Spleen (tissue), 11 donors: Measurements from ENCODE around the gene KLF3. TPM values are rescaled to one million over a fixed set of nuclear protein-coding genes. Genes with fewer than 3 reads are reported as not detected.

Experiments used
- DNase-seq: peaks from one replicate; pipeline ENCODE4 v3.0.0-alpha.2; 2020
- H3K27ac ChIP-seq, 8 donors: fragments of 200-600 bp; sonication (generic) in 7 of 8; 1 replicate in 4 of 8; 2 replicates in 4 of 8; pipeline versions ENCODE4 v1.5.0 to v1.8.0; 2016 to 2021; ENCODE audit warnings: inconsistent platforms in 4 of 8, mild to moderate bottlenecking in 4 of 8, moderate library complexity in 1 of 8
- H3K27me3 ChIP-seq, 7 donors: fragments of 200-600 bp; sonication (generic) in 6 of 7; replicated peaks in 1 of 7; 1 replicate in 4 of 7; 2 replicates in 3 of 7; pipeline versions ENCODE4 v1.5.0 to v1.8.0; 2016 to 2021; ENCODE audit warnings: inconsistent platforms in 3 of 7, mild to moderate bottlenecking in 1 of 7
- H3K36me3 ChIP-seq, 6 donors: fragments of 200-600 bp; sonication (generic) in 5 of 6; 1 replicate in 4 of 6; 2 replicates in 2 of 6; pipeline versions ENCODE4 v1.5.0 to v1.8.0; 2016 to 2021; ENCODE audit warnings: inconsistent platforms in 2 of 6
- H3K4me1 ChIP-seq, 6 donors: fragments of 200-600 bp; sonication (generic) in 5 of 6; 1 replicate in 3 of 6; 2 replicates in 3 of 6; pipeline versions ENCODE4 v1.5.0 to v1.8.0; 2016 to 2021; ENCODE audit warnings: inconsistent platforms in 3 of 6
- H3K4me3 ChIP-seq, 8 donors: fragments of 200-600 bp; sonication (generic) in 7 of 8; 1 replicate in 4 of 8; 2 replicates in 4 of 8; pipeline versions ENCODE4 v1.5.0 to v1.8.0; 2016 to 2021; ENCODE audit warnings: inconsistent platforms in 4 of 8, mild to moderate bottlenecking in 4 of 8, moderate library complexity in 2 of 8
- H3K9me3 ChIP-seq, 8 donors: fragments of 200-600 bp; sonication (generic) in 7 of 8; 1 replicate in 4 of 8; 2 replicates in 4 of 8; pipeline versions ENCODE4 v1.5.0 to v1.8.0; 2016 to 2021; ENCODE audit warnings: inconsistent platforms in 4 of 8
- POLR2A ChIP-seq, 3 donors: fragments of 450-650 bp; IDR thresholded peaks; one replicate each; pipeline ENCODE4 v1.5.1; 2017; ENCODE audit warnings: antibody characterized with exemption in 3 of 3, mild to moderate bottlenecking in 1 of 3
- POLR2AphosphoS5 ChIP-seq, 3 donors: sonication (generic); formaldehyde crosslinking; IDR thresholded peaks; one replicate each; pipeline ENCODE4 v1.5.1; 2017; ENCODE audit warnings: antibody characterized with exemption in 3 of 3
- WGBS, 5 donors: extraction: QIAGEN DNeasy Blood & Tissue Kit in 3 of 5; methylation state at CpG; one replicate each; pipeline versions ENCODE4 v1.1.5 to v1.1.7; 2013 to 2018; 5-methylcytosine and 5-hydroxymethylcytosine counted together
- intact Hi-C: fragments of 100-400 bp; cut with DNase I; formaldehyde crosslinking; loops from one replicate; pipeline ENCODE4 v1.15.0; 2023; ENCODE audit warnings: low total_unique reads
- polyA plus RNA-seq, 3 donors: library from polyadenylated mRNA; stranded (reverse); fragments of 200-250 nt; gene quantifications; one replicate each; pipeline ENCODE4 v1.2.1, GENCODE V29; 2013
- total RNA-seq, 7 donors: library from RNA; depleted of rRNA in 3 of 7; stranded (reverse); fragments of >200 nt in 3 of 7; fragmentation: NEBNext Ultra II Directional in 4 of 7; extraction: Animal tissue kit (Norgen Biotek cat#: 25700) in 4 of 7; gene quantifications; one replicate each; pipeline versions ENCODE4 v1.1.0 to v1.2.1, GENCODE V29; 2016 to 2021
- TF ChIP-seq, protein P1 (sequence below), 11 experiments: fragments of 200-600 bp in 7 of 11; fragments of 450-650 bp in 4 of 11; sonication (generic) in 4 of 11; IDR thresholded peaks in 8 of 11; conservative IDR thresholded peaks in 3 of 11; 1 replicate in 7 of 11; 2 replicates in 4 of 11; pipeline versions ENCODE4 v1.4.0 to v1.8.0; 2016 to 2021; ENCODE audit warnings: antibody characterized with exemption in 11 of 11, inconsistent platforms in 4 of 11, mild to moderate bottlenecking in 1 of 11
- donor health status: healthy with polysubstance abuse.
- donor health status: DM: no; HTN: no; CAD: no; lungs with moderate emphysema.
- donor health status: DM: no; HTN: no; CAD: no.
- donor health status: Bipolar disorder and iron deficiency.
- donor health status: healthy.
- donor health status: DM: no; HTN: no; CAD: no.
- donor health status: DM: yes; HTN: yes; CAD: no.

Gene KLF3
- total and polyA plus RNA-seq, 10 donors = 8.0 to 87.5 (median 63.1) TPM

DNA sequence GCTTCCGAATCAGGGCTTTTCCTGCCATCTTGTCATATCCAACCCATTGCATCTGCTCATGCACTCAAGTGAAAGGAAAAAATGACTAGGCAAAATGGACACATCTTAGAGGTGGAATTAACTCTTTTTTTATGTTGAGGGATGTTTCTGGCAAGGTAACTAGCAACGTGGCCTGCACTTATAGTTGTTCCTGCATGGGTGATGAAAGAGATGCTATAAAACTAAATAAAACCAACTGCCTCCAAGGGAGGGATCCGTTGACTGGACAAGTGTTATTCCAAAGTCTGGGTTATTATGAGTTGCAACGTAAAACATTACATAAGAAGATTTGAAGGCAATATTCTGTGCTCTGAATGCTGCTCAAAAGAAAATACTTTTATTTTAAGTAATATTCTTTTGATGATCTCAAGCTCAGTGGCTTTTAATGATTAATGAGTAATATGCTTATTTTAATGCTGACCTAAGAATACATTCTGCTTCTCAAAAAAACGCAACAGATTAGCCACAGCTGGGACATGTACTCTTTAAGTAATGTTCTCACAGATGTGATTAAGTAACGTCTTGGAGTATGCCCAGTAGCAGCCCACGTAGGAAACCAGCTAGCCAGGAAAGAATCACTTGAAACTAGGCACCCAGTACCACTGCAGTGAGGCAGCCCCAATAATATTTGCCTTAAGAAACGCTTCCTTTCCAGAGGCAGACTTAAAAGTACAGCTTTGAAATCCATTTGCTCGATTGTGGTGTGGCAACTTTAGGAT is 27.4 kb downstream of the KLF3 start:
- no peaks in the 10 kb centered on the region for H3K9me3 ChIP-seq
- no peaks in the 10 kb centered on the region for H3K27me3 ChIP-seq
- H3K27ac ChIP-seq = peak overlapping the region in 6 of 8 donors; percentile 26 to 62 (median 42)
- no peak overlapping the region for H3K4me3 ChIP-seq
- no peak for DNase-seq
- no peak for TF ChIP-seq POLR2A (IDR thresholded peaks at IDR 0.05)
- peak in 1 of 3 donors; percentile 60 for TF ChIP-seq POLR2AphosphoS5 (IDR thresholded peaks at IDR 0.05)
- TF ChIP-seq, protein P1, sequence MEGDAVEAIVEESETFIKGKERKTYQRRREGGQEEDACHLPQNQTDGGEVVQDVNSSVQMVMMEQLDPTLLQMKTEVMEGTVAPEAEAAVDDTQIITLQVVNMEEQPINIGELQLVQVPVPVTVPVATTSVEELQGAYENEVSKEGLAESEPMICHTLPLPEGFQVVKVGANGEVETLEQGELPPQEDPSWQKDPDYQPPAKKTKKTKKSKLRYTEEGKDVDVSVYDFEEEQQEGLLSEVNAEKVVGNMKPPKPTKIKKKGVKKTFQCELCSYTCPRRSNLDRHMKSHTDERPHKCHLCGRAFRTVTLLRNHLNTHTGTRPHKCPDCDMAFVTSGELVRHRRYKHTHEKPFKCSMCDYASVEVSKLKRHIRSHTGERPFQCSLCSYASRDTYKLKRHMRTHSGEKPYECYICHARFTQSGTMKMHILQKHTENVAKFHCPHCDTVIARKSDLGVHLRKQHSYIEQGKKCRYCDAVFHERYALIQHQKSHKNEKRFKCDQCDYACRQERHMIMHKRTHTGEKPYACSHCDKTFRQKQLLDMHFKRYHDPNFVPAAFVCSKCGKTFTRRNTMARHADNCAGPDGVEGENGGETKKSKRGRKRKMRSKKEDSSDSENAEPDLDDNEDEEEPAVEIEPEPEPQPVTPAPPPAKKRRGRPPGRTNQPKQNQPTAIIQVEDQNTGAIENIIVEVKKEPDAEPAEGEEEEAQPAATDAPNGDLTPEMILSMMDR (IDR thresholded peaks at IDR 0.05 in 8 of 11, conservative IDR thresholded peaks at IDR 0.05 in 3 of 11) = no peak
- peaks cover 6 to 98% (median 59%) of the 10 kb centered on the region in 6 donors for H3K36me3 ChIP-seq
- peaks cover 0 to 75% (median 47%) of the 10 kb centered on the region in 6 donors for H3K4me1 ChIP-seq
- 58 to 79% (median 67%) methylated on average over 9 of the region's 9 CpGs for WGBS, 5 donors
- intact Hi-C loops = no loop called here

DNA sequence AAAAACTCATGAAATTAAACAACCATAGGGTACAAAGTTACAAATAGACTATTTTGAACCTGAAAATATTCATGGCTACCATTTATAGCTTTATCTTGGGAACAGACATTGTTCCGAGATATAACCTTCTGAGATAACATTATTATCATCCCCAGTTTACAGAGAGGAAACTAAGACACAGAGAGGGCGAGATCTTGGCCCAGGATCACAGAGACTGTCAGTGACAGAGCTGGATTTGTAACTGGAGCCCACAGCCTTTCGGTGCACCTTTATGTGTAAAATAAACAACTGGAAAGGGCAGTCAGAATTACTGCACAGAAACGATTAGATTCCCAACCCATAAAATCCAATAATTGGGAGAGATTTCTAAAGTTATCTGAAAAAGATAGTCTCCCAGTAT is 28.4 kb downstream of the KLF3 start:
- H3K4me1 ChIP-seq = peaks cover 0 to 74% (median 42%) of the 10 kb centered on the region in 6 donors
- no peaks in the 10 kb centered on the region for H3K9me3 ChIP-seq
- H3K27ac ChIP-seq = peak overlapping the region in 5 of 8 donors; percentile 22 to 62 (median 44)
- WGBS, 5 donors = 74 to 85% (median 79%) methylated on average over 4 of the region's 4 CpGs
- H3K36me3 ChIP-seq = peaks cover 6 to 98% (median 68%) of the 10 kb centered on the region in 6 donors
- no peak for DNase-seq
- H3K4me3 ChIP-seq = no peak overlapping the region
- TF ChIP-seq POLR2A (IDR thresholded peaks at IDR 0.05) = no peak
- peak in 1 of 3 donors; percentile 11 for TF ChIP-seq POLR2AphosphoS5 (IDR thresholded peaks at IDR 0.05)
- TF ChIP-seq, protein P1 (IDR thresholded peaks at IDR 0.05 in 8 of 11, conservative IDR thresholded peaks at IDR 0.05 in 3 of 11) = no peak
- intact Hi-C loops = no loop called here
- no peaks in the 10 kb centered on the region for H3K27me3 ChIP-seq

DNA sequence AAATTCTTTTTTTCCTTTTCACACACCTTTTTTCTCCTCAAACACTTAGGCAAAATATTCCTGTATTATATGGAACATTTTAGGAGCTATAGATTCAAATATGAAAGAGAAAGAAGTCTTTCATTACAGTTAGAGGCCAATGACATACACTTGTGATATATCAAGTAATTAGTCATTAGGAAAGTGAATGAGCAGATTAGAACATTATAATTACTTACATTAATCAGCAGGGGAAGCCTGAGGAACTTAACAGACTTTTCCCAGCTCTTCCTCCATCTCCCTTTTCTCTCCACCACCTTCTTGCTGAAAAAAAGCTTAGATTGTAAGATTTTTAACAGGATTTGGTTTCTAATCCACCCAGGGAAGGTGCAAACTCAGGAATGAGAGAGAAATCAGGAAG is 29.6 kb downstream of the KLF3 start:
- no peak overlapping the region for H3K27ac ChIP-seq
- TF ChIP-seq, protein P1 (IDR thresholded peaks at IDR 0.05 in 8 of 11, conservative IDR thresholded peaks at IDR 0.05 in 3 of 11) = no peak
- TF ChIP-seq POLR2A (IDR thresholded peaks at IDR 0.05) (no peak), POLR2AphosphoS5 (IDR thresholded peaks at IDR 0.05) (no peak)
- no peak overlapping the region for H3K4me3 ChIP-seq
- H3K36me3 ChIP-seq = peaks cover 6 to 98% (median 74%) of the 10 kb centered on the region in 6 donors
- H3K9me3 ChIP-seq = no peaks in the 10 kb centered on the region
- H3K27me3 ChIP-seq = no peaks in the 10 kb centered on the region
- H3K4me1 ChIP-seq = peaks cover 0 to 63% (median 33%) of the 10 kb centered on the region in 6 donors
- no peak for DNase-seq
- intact Hi-C loops = no loop called here

DNA sequence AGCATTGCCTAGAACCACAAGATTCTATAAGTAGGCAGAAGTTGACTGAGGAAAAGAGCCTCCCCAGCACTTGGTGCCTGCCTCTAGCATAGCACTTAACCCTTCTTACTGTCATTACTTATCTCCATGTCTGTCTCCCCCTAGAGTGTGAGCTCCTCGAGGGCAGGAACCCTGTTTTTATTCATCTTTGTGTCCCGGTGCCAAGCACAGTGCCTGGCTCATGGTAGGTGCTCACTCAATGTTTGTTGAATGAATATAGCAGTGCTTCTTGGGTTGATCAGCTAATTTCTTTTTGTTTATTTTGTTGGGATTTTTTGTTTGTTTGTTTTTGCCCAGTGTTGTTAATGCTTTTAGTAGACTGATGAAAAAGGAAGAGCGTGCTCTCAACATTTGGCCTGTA is 30.3 kb downstream of the KLF3 start:
- Histone ChIP-seq H3K27me3 (no peaks in the 10 kb centered on the region), H3K9me3 (no peaks in the 10 kb centered on the region), H3K27ac (no peak overlapping the region), H3K4me3 (no peak overlapping the region), H3K36me3 (peaks cover 6 to 98% (median 67%) of the 10 kb centered on the region in 6 donors), H3K4me1 (peaks cover 0 to 55% (median 26%) of the 10 kb centered on the region in 6 donors)
- no peak for TF ChIP-seq POLR2A (IDR thresholded peaks at IDR 0.05)
- no peak for TF ChIP-seq POLR2AphosphoS5 (IDR thresholded peaks at IDR 0.05)
- TF ChIP-seq, protein P1 (IDR thresholded peaks at IDR 0.05 in 8 of 11, conservative IDR thresholded peaks at IDR 0.05 in 3 of 11) = no peak
- intact Hi-C loops = no loop called here
- WGBS, 5 donors = 83 to 96% (median 94%) methylated on average over 3 of the region's 3 CpGs
- DNase-seq = no peak
